Measurements from ENCODE around the gene POLR1B.
"Not testable (repeated sequence)": the region's sequence is repeated elsewhere in the genome, so short reads cannot be mapped to it uniquely, and the experiment has no call there.

The POLR1B gene

DNA sequence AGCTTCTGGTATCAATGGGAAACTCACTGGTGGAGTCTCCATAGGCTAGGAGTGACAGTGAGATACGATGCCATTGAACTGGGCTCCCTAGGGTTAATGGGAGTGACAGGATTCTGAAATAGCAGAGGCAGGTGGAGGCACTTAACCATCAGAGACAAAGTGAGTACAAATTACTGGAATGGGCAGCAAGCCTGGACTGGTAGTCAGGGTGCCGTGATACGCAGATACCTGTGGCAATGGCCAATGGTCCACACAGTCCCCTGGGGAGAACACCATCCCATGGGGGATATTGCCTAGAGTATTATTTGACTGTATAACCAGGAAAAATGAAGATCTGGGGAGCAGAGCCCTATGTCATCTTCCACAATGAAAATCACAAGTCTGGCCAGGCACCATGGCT lies 59.5 kb downstream of the POLR1B start:
- DNase-seq (ENCODE audit: low read depth): no peak

- DNase-seq (ENCODE audit: low read depth): no peak
These were observed 60.7 kb downstream of the POLR1B start for GRCh38 chr2:112602917-112603316.

GRCh38 chr2:112603731-112604130 lies 61.5 kb downstream of the POLR1B start:
- no peak for DNase-seq (ENCODE audit: low read depth)

GRCh38 chr2:112604952-112605351 lies 62.7 kb downstream of the POLR1B start:
- no peak for DNase-seq (ENCODE audit: low read depth)

DNA sequence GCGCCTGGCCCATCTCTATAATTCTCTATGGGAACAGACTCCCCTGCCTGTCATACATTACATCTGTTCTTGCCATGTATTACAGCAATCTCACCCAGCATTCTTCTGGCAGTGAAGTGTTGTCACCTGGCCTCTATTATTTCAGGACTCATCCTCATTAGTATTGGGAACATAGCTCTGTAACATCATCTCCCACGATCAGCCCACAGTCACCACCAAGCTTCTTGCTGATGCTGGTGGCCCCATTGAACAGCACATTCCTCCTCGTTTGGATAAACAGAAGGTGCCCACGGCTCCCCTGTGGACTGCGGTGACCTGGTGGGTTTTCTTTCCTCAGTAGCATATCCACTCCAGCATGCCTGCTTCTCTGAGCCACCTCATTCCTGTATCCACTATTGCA lies 63.7 kb downstream of the POLR1B start:
- DNase-seq (ENCODE audit: low read depth): no peak

DNA sequence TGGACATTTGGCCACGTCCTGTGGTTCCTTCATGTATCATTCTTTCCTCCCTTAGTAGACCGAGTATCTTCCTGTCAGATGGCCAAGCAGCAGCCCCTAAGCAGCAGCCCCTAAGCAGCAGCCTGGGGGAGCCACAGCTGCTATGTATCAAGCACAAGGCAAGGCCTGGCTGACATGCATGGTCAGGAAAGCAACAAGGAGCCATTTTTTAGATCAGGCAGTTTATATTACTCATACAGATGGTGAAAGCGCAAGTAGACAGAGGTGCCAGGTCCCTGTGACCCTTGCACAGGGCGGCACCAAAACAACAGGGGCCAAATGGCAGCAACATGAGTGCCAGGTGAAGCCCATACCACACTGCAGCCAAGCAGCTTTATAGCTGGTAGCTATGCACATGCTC lies 64.3 kb downstream of the POLR1B start:
- no peak for DNase-seq (ENCODE audit: low read depth)

GRCh38 chr2:112607680-112608438 lies 65.6 kb downstream of the POLR1B start:
- no peak for DNase-seq (ENCODE audit: low read depth)

DNA sequence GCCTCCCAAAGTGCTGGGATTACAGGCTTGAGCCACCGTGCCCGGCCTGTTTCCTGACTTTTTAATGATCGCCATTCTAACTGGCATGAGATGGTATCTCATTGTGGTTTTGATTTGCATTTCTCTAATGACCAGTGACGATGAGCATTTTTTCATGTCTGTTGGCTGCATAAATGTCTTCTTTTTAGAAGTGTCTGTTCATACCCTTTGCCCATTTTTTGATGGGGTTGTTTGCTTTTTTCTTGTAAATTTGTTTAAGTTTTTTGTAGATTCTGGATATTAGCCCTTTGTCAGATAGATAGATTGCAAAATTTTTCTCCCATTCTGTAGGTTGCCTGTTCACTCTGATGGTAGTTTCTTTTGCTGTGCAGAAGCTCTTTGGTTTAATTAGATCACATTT lies 67.1 kb downstream of the POLR1B start:
- not testable (repeated sequence) for DNase-seq (ENCODE audit: low read depth)

- not testable (repeated sequence) for DNase-seq (ENCODE audit: low read depth)
These were observed 70.0 kb downstream of the POLR1B start for GRCh38 chr2:112612283-112612682.

- no peak for DNase-seq (ENCODE audit: low read depth)
These were observed 72.1 kb downstream of the POLR1B start for GRCh38 chr2:112614201-112614840.

- no peak for DNase-seq (ENCODE audit: low read depth)
These were observed 72.8 kb downstream of the POLR1B start for GRCh38 chr2:112615051-112615450.

DNA sequence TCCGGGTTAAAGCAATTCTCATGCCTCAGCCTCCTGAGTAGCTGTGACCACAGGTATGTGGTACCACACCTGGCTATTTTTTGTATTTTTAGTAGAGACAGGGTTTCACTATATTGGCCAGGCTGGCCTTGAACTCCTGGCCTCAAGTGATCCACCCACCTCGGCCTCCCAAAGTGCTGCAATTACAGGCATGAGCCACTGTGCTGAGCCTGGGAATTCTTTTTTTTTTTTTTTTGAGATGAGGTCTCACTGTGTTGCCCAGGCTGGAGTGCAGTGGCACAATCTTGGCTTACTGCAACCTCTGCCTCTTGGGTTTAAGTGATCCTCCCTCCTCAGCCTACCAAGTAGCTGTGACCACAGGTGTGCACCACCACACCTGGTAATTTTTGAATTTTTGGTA lies 73.5 kb downstream of the POLR1B start:
- DNase-seq (ENCODE audit: low read depth): not testable (repeated sequence)

DNA sequence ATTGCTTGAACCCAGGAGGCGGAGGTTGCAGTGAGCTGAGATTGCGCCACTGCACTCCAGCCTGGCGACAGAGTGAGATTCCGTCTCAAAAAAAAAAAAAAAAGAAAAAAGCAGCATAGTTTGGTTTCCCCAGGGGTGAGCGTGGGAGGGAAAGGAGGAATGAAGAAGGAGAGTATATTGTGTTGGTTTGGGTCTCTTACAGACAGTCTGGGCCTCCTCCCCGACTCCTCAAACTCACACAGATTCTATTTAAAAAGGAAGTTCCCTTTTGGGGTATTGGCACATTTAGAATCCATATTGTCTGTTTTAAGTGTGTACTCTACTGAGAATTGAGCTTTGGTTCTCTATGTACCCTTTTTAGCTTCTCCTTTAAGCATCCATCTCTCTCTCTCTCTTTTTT lies 76.1 kb downstream of the POLR1B start:
- DNase-seq (ENCODE audit: low read depth): no peak

- DNase-seq (ENCODE audit: low read depth): no peak
These were observed 79.7 kb downstream of the POLR1B start for GRCh38 chr2:112621790-112622527.

- no peak for DNase-seq (ENCODE audit: low read depth)
These were observed 80.2 kb downstream of the POLR1B start for GRCh38 chr2:112622528-112622849.

DNA sequence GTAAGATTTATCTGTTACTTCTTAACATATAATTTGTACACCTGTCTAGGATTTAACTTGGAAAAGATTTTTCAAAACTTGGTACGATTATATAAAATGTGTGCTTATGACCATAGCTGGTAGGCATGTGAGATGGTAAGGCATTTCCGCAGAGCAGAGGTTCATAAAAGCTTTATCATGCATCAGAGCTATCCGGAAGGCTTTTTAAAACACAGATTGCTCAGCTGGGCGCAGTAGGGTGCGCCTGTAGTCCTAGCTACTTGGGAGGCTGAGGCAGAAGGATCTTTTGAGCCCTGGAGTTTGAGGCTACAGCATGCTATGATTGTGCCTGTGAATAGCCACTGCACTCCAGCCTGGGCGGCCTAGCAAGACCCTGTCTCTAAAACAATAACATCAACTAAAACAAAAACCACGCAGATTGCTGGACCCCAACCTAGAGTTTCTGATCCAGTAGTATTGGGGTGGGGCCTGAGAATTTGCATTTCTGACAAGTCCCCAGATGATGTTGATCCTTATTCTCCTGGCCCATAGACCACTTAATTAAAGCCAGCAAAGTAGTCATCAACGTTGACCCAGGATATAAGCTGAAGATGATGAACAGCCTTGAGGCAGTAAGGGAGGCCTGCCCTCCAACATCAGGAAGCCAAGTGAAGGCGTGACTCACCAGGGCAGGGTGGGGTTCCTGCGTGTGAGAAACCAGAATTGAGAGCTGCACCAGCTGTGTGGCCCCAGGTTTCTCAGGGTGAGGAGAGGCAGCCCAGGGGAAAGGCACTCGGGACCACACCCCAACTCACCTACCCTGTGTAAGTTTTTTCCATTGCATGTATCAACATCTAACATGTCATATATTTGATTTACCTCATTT lies 81.9 kb downstream of the POLR1B start:
- DNase-seq (ENCODE audit: low read depth): peak; percentile 66

DNA sequence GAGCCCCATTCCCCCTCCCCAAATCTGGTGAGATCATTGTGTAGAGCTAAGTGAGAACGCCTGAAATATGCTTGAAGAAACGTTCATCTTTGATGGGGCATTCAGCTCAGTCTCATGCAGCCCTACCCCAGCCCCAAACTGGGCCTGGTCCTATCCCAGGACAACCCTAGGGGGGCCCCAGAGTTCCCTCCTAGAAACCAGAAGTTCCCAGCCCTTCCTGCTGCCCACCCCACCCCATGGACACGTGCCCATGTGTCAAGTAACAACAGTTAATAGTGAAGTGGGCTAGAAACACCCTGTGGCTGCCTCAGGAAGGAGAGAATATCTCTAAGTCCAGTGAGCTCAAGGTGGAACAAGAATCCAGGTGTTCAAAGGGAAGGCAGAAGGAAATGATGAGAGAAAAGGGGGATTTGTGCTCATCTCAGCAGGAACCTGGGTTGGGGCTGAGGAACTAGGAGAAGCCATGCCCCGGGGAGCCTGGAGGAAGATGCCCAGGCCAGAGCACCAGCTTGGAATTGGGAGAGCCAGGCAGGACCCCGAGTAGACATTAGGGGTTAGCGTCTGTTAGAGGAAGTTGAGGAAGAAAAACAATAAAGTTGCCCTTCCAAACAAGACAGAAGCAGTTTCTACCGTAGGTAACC lies 83.3 kb downstream of the POLR1B start:
- no peak for DNase-seq (ENCODE audit: low read depth)

DNA sequence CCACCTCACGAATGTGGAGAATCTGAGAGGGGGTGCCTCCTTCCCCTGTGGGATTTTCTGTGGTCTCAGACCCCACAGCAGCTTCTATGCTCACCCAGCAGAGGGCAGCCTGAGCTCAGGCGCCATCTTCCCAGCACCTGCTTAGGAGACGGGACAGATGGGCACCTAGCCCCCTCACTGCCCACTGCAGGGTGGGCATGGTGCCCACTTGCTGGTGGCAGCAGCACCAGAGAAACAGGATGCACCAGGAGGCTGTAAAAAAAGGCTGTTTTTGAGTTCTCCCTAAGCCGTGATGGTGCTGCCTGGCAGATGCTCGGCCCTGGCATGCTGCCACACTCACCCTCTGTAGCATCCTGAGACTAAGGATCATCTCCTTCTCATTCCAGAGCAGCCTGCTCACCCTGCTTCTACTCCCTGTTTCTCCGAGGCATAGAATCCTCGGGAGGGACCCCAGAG lies 84.4 kb downstream of the POLR1B start:
- DNase-seq (ENCODE audit: low read depth): peak; percentile 40

Measured in stimulated activated CD8-positive, alpha-beta memory T cell treated with anti-CD3 and anti-CD28 coated beads, Interleukin-12 subunit alpha, Interleukin-12 subunit beta, amount 100 ng/mL, for 1 hour (primary cell).